PFSK-1 (cell line): ENCODE data around the gene MAPK4.

Source experiments
- POLR2AphosphoS5 ChIP-seq: IDR thresholded peaks from 2 replicates; pipeline ENCODE4 v1.6.1; 2012; ENCODE audit warnings: low read depth, mild to moderate bottlenecking, control low read depth, low read length, moderate library complexity
- REST ChIP-seq, 2 experiments: IDR thresholded peaks; 2 replicates each; pipeline versions ENCODE4 v1.6.1 to v1.8.0; 2011 to 2012; ENCODE audit warnings: low read depth in 2 of 2, low read length in 2 of 2, control low read depth in 1 of 2, inconsistent platforms in 1 of 2, mild to moderate bottlenecking in 1 of 2, moderate library complexity in 1 of 2; ENCODE audit not compliant: insufficient read depth in 1 of 2

GRCh38 chr18:50651334-50651733, 91.4 kb downstream of the MAPK4 start:
- no peak for TF ChIP-seq POLR2AphosphoS5
- TF ChIP-seq REST (IDR thresholded peaks at IDR 0.05; ENCODE audit: insufficient read depth in 1 of 2, low read depth in 2 of 2, low read length in 2 of 2): no peak
